Smooth muscle cell of the brain vasculature (primary cell): ENCODE data around the gene MKRN1.
"Not testable (repeated sequence)": the region's sequence is repeated elsewhere in the genome, so short reads cannot be mapped to it uniquely, and the experiment has no call there.

ENCODE experiments used
- DNase-seq: peaks from one replicate; pipeline ENCODE4 v3.0.0-alpha.2; 2012; ENCODE audit warnings: low read depth, low spot score

Gene MKRN1

GRCh38 chr7:140479062-140479738 is at the start of gene MKRN1:
MKRN1 (minus strand) TSS chr7:140479505; CDS start chr7:140479344, 161 bp downstream.
- DNase-seq, result peak; percentile 54

- DNase-seq, result no peak
These were observed 47.7 kb upstream of the MKRN1 start for GRCh38 chr7:140526787-140527664.

- DNase-seq, result no peak
These were observed 46.9 kb upstream of the MKRN1 start for GRCh38 chr7:140526214-140526613.

GRCh38 chr7:140525743-140526142 is 46.4 kb upstream of the MKRN1 start:
- DNase-seq, result no peak

GRCh38 chr7:140521421-140521820 is 42.1 kb upstream of the MKRN1 start:
- DNase-seq, result no peak

GRCh38 chr7:140519007-140519399 is 39.7 kb upstream of the MKRN1 start:
- DNase-seq, result no peak

- DNase-seq, result no peak
These were observed 39.2 kb upstream of the MKRN1 start for GRCh38 chr7:140518370-140519006.

- DNase-seq, result peak; percentile 76
These were observed 38.5 kb upstream of the MKRN1 start for GRCh38 chr7:140517546-140518369.

GRCh38 chr7:140512317-140513000 is 33.2 kb upstream of the MKRN1 start:
- no peak for DNase-seq

- no peak for DNase-seq
These were observed 30.5 kb upstream of the MKRN1 start for GRCh38 chr7:140509789-140510188.

- DNase-seq, result not testable (repeated sequence)
These were observed 28.3 kb upstream of the MKRN1 start for GRCh38 chr7:140507556-140507955.

GRCh38 chr7:140506788-140507464 is 27.6 kb upstream of the MKRN1 start:
- peak; percentile 67 for DNase-seq

- DNase-seq, result no peak
These were observed 22.7 kb upstream of the MKRN1 start for GRCh38 chr7:140501966-140502365.

- not testable (repeated sequence) for DNase-seq
These were observed 18.5 kb upstream of the MKRN1 start for GRCh38 chr7:140497807-140498206.

- no peak for DNase-seq
These were observed 18.0 kb upstream of the MKRN1 start for GRCh38 chr7:140497241-140497769.

- no peak for DNase-seq
These were observed 16.3 kb upstream of the MKRN1 start for GRCh38 chr7:140495514-140496097.

- DNase-seq, result no peak
These were observed 15.6 kb upstream of the MKRN1 start for GRCh38 chr7:140494867-140495266.

- DNase-seq, result no peak
These were observed 9.7 kb upstream of the MKRN1 start for GRCh38 chr7:140489026-140489359.

GRCh38 chr7:140485500-140486265 is 6.4 kb upstream of the MKRN1 start:
- no peak for DNase-seq
